KBM-7 (cell line): ENCODE results near the gene RIOK1.
A peak's percentile ranks its signal among the peaks of the same experiment; 100 is the strongest.
"Not testable (repeated sequence)": the region's sequence is repeated elsewhere in the genome, so short reads cannot be mapped to it uniquely, and the experiment has no call there.

Experiments
- DNase-seq: peaks from one replicate; pipeline ENCODE4 v3.0.0-alpha.2; 2015
- in situ Hi-C: fragments of 300-500 bp; cut with MboI; formaldehyde crosslinking; loops from 2 replicates; pipeline ENCODE4 v1.14.3; 2020; ENCODE audit warnings: low sequenced_read_pairs, low pct_unique_long_range_greater_than_20kb, mixed read lengths

The RIOK1 gene

DNA sequence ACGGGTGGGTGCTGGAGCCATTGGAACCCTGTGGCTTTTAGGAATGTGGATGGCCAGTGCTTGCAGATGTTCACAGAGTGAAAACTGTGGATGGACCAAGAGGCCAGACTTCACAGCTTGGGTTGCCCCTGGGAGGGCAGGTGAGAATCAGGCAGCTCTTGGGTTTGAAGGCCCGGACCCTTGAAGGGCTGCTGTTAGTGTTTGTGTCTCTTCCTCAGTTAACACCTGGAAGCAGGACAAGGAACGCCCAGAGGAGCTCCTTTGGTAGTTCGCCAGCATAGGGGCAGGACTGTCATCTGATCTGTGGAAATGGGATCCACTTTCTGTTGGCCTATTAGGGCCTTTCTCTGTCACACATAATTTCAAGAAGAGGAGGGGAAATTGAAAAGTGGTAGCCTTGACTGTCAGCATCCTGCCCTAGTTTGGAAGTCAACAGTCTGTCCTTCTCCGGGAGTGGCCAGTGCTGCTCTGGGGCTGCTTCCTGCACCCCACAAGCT, 43.6 kb downstream of the RIOK1 start:
- DNase-seq: no peak
- in situ Hi-C loops: no loop called here

DNA sequence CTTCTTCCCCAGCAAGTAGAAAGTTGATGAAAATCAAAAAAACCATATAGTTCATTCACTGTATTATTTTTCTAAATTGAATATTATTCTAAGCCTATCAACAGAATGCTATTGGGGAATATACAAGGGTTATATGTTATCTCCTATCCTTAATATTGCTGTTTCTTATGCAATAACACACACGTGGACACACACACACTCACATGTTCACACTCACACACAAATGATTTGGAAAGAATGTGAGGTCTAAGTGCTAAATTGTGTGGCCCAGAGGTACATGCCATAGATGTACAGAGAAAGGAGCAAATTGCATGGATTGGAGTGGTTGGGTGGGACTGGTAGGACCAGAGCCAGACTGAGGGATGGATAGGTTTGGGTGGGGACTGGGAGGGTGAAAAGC, 45.1 kb downstream of the RIOK1 start:
- in situ Hi-C loops: no loop called here
- no peak for DNase-seq

DNA sequence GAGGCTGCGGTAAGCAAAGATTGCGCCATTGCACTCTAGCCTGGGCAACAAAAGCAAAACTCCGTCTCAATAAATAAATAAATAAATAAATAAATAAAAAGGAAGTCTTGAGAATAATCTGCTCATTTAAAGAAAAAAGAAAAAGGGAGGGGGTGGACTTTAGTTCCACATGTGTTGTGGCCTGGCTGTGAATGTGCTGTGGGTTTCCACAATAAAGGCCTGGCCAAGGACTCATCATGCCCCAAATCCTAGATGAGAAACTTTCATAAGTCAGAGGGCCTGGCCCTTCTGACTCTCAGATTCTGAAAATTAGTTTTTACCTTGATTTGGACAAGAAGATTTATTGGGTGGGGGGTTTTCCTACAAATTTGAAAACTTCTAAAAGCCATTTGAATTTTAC, 48.4 kb downstream of the RIOK1 start:
- in situ Hi-C loops: no loop called here
- no peak for DNase-seq

DNA sequence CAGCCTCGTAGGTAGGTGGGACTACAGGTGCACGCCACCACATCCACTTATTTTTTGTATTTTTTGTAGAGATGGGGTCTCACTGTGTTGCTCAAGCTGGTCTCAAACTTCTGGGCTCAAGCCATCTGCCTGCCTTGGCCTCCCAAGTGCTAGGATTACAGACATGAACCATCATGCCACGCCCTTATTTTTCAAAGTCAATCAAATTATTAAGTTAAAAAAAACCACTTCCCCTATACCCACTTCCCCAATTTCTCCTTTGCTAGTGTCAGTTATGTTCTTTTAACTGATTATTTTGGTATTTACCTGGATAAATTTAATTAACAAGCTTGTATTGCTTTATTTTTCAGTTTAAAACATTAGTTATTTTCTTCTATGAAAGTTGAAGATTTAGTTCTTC, 49.6 kb downstream of the RIOK1 start:
- peak; percentile 70 for DNase-seq

DNA sequence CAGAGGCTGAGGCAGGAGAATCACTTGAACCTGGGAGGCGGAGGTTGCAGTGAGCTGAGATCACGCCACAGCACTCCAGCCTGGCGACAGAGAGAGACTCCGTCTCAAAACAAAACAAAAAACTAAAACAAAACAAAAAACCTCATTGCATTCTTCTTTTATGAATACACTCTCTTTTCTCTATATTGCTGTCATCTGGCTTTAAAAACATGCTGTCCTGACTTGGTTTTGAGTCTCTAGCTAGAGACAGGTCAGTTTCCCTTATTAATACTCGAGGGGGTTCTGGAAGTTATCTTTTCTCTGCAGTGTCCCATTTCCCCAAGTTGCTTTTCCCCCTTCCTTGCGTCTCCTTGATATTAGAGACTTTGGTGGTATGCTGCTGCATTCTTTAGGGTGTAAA, 50.9 kb downstream of the RIOK1 start:
- in situ Hi-C loops: no loop called here
- no peak for DNase-seq

More for the DNA sequence above, 49.6 kb downstream of the RIOK1 start:
- in situ Hi-C loops: no loop called here

DNA sequence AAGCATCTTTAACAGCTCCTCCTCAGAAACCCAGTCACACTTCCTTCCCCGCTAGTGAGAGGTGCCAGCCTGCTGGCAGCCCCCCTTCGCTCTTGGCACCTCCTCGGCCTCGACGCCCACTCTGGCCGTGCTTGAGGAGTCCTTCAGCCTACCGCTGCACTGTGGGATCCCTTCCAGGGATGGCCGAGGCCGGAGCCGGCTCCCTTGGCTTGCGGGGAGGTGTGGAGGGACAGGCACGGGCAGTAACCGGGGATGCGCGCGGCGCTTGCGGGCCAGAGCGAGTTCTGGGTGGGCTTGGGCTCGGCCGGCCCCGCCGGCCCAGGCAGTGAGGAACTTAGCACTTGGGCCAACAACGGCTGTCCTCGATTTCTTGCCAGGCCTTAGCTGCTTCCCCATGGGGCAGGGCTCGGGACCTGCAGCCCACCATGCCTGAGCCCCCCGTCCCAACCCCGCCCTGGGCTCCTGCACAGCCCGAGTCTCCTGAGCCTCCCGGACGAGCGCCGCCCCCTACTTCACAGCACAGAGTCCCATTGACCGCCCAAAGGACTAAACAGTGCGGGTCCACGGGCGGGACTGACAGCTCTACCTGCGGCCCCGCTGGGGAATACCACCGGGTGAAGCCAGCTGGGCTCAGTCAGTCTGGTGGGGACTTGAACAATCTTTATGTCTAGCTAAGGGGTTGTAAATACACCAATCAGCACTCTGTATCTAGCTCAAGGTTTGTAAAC, 51.6 kb downstream of the RIOK1 start:
- in situ Hi-C loops: no loop called here
- no peak for DNase-seq

DNA sequence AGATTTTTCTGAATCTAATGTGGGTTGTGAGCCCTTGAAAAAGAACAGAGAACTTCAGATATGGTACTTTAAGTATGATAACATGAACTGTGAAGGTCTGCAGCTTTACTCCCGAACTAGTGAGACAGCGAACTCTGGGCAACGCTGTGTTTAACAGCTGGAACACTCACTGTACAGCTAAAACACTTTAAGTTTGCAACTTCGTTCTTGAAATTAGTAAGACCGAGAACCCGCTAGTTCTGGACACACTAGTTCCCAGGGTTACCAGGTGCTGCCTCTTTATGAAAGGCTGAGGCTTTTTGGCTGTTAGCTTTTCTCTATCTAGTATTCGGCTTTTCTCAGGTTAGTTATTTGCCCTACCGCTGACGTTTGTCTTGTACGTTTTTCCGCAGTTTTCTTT, 52.9 kb downstream of the RIOK1 start:
- in situ Hi-C loops: no loop called here
- no peak for DNase-seq

DNA sequence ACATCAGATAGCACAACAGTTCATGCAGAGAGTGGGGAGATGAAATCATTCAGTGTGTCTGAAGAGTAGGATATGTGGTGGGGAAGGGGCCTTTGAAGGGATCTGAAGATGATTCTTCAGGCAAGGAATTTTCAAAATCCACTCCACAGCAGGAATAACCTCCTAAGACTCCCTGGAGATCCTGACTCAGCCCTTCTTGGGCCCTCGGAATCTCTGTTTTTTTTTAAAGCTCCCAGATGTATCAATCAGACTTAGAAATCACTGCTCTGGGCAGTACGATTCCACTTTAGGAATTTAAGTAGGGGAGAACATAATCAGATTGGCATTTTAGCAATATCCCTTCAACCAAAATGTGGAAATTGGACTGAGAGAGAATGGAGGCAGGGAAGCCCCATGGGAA, 55.5 kb downstream of the RIOK1 start:
- in situ Hi-C loops: no loop called here
- no peak for DNase-seq

DNA sequence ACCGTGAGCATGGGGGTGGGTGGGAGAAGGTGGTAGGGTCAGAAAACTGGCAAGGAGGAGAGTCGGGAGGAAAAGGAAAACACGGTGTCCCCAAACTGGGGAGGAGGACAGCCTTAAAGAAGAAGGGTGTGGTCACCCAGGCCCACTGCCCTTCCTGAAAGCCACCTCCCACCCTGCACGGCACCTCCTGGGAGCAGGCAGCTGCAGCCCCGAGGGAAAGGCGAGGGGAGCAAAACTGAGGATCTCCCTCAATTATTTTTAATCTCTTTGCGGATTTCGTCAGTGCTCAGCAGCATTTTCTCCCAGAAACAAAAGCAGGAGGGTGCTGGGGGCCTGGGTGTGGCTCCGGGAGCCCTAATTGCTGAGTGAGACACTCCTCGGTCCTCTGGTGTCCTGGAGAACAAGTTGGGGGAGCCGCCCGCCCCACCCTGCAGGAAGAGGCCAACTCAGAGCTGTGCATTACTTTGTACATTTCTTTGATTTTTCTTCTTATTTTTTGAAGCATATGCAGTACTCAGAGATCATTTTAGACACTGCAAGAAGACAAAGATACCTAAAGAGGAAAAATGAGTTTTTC, 56.4 kb downstream of the RIOK1 start:
- no peak for DNase-seq
- in situ Hi-C loops: no loop called here

DNA sequence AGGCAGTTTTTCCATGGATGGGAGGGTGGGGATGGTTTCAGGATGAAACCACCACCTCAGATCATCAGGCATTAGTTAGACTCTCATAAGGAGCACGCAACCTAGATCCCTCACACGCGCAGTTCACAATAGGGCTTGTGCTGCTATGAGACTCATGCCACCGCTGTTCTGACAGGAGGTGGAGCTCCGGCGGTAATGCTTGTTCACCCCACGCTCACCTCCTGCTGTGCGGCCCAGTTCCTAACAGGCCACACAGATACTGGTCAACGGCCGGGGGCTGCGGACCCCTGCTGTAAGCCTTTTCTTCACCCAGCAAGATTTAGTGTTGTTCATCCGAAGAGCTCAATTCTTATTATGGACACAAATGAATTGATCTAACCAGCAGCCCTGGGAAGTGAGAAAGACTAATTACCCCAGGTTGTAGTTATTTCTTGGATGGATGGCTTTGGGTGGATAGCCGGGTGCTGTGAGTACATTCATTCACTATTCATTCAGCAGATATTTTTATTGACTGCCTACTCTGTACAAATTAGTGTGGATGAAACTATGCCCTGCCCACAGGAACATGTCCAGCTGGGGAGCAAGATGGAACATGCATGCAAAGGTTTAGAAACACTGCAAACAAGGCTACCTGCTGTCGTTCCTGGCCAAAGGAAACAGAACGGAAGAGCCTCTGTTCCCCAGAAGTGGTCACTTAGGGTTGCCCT, 57.2 kb downstream of the RIOK1 start:
- in situ Hi-C loops: no loop called here
- no peak for DNase-seq

DNA sequence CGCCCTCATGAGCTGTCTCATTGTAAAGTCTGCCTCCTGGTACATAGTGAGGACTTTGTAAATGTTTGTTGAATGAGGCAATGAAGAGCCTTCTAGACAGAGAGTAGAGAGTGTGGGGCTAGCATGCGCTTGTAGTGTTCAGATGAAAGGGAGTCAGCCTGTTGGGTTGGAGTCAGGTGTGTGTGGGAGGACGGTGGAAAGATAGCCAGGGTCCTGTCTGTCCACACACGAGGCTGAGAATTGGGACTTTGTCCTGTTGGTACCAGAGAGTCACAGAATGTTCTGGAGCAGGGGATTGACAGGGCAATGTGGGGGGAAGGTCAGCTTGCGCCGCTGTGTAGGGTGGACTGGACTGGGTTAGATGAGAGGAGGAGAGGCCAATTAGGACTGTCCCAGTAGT, 58.6 kb downstream of the RIOK1 start:
- in situ Hi-C loops: no loop called here
- DNase-seq: no peak

DNA sequence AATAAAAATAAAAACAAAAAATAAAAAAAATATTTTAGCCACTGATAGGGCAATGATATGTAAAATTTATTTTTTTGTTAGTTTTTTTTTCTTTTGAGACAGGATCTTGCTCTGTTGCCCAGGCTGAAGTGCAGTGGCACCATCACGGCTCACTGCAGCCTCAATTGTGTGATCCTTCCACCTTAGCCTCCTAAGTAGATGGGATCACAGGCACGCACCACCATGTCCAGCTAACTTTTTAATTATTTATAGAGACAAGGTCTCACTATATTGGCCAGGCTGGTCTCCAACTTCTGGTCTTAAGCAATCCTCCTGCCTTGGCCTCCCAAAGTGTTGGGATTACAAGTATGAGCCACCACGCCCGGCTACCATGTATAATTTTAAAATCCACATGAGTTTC, 59.4 kb downstream of the RIOK1 start:
- in situ Hi-C loops: no loop called here

DNA sequence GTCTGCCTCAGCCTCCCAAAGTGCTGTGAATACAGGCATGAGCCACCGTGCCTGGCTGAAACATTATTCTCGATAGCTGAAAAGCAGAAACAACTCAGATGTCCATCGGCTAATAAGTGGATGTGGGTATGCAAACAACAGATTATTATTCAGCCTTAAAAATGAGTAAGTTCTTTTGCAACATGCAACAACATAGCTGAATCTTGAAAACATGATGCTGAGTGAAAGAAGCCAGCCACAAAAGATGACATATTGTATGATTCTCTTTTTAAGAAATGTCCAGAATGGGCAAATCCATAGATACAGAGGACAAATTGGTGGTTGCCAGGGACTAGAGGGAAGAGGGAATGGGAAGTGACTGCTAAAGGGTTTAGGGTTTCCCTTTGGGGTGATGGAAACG, 61.7 kb downstream of the RIOK1 start:
- DNase-seq: no peak
- in situ Hi-C loops: no loop called here

More for the DNA sequence above, 59.4 kb downstream of the RIOK1 start:
- DNase-seq: no peak

DNA sequence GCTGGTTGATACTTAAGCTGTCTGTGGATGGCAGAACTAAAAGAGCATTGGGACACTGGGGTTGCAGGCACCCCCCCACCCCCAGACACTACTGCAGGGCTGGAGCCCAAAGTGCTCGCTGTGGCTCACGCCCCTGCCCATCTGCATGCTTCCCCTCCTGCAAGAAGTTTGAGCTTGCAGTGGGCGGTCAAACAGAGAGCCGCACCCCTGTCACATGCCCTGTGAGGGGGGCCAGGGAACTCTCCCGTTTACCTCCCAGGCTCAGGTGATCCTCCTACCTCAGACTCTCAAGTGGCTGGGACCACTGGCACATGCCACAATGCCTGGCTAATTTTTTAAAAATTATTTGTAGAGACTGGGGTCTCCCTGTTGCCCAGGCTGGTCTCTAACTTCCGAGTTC, 63.3 kb downstream of the RIOK1 start:
- in situ Hi-C loops: no loop called here
- DNase-seq: no peak

DNA sequence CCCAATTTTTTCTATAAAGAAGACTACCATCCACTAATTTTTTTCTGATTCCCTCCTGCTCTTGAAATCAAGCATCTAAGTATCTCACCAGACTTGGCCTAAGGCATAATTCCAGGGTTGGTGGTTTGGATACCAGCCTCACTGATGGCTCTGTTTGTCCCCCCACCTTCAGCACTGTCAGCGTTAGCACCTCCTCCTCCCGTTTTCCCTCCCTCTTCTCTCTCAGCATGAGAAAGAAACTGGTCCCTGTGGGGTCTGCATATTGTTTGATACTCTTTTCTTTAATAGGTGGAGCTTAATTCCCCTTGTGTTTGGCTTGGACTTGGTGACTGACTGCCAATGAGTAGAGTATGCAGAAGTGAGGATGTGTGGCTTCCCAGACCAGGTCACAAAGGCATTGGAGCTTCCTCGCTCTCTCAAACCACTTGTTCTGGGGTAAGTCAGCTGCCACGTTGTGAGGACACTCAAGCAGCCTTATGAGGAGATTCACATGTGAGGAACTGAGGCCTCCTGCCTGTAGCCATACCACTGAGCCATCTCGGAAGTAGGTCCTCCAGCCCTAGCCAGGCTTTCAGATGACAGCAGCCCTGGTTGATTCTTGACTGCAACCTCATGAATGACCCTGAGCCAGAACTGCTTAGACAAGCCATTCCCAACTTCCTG, 65.2 kb downstream of the RIOK1 start:
- in situ Hi-C loops: no loop called here
- DNase-seq: no peak

DNA sequence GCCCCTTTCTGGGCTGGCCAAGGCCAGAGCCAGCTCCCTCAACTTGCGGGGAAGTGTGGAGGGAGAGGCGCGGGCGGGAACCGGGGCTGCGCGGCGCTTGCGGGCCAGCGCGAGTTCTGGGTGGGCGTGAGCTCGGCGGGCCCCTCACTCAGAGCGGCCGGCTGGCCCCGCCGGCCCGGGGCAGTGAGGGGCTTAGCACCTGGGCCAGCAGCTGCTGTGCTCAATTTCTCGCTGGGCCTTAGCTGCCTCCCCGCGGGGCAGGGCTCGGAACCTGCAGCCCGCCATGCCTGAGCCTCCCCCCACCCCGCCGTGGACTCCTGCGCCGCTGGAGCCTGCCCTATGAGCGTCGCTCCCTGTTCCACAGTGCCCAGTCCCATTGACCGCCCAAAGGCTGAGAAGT, 66.7 kb downstream of the RIOK1 start:
- DNase-seq, in situ Hi-C loops: not testable (repeated sequence)

DNA sequence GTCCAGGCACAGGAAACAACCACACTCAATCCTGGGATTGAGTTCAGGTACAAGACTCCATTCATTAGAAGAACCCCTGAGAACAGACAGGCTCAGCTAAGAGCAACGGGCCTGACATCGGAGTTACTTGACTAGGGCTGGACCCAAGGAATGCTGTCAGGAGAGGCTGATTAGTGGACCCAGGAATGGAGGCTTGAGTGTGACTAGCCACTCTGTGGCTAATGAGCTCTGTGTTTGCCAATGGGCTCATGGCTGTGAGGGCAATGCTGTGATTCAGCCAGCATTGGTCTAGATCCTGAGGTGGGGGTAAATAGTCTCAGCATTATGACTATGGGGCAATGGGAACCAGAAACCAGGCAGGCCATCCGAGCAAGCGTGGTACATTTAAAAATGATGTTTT, 71.8 kb downstream of the RIOK1 start:
- in situ Hi-C loops: no loop called here
- no peak for DNase-seq

DNA sequence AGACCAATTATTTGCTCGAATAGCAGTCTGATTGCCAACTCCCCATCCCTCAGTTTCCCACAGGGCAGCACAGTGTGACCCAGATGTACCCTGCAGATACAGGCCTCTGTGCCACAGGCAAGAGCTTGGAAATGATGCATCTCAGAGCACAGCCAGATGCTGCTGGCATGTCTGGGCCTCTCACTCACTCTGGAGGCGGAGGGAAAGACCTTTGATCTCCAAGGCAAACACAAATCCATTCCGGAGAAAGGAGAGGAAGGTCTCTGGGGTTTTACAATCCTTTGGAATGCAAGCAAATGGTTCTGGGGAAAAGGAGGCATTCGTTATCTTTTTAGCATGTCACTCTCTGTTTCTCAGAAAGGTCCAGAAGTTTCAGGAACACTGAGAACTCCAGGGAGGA, 74.2 kb downstream of the RIOK1 start:
- no peak for DNase-seq
- in situ Hi-C loops: no loop called here

DNA sequence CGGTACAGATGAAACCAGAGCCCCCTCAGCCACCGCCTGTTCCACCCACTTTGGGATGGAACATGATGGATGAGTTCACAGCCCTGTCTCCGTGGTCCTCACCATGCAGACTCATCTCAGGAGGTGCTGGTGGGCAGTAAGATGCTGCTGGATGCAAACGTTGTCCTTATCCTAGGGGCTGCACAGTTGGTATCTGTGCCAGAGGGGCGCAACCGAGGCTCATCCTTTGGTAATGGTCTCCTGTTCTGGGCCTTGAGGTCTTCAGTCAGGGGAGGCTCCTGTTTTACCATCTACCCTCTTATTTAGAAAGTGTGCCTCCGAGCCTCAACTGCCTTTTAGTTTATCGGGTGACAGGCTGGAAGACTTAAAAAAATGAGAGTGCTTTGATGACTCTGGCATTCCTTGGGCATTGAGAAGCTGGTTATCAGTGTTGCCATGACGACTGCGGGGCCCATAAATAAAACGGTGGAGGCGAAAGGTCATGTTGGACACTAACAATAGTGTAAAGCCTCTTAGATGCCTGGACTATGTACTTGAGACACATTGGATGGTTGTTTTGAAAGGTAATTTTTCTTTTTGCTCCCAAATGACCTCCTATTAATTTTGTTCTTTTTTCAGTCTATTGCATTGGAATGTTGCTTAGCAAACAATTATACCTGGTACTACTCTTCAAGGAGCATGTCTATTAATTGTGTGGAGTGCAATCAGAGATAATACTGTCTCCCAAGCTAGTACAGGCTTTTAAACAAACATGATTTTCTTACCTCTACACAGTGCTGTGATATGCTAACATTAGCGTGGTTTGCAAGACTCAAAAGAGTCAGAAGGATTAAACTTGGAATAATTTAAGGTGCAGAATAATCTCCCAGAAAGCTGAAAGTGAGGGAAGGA, 77.6 kb downstream of the RIOK1 start:
- DNase-seq: no peak
- in situ Hi-C loops: no loop called here
